Measurements from ENCODE around the gene DCDC2.

DNA sequence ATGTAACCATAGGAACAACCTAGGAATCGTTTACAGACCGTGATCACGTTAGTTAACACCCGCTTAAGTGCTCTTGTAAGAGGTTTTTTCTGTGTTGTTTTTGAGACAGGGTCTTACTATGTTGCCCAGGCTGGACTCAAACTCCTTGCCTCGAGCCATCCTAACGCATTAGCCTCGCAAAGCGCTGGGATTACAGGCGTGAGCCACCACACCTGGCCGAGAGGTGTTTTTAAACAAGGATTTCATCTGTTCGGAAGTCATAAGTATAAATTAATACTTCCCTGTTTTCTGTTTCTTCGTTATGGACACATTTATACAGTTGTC, 45.6 kb upstream of the DCDC2 start:
- TF ChIP-seq POLR2A (IDR thresholded peaks at IDR 0.05), result no peak
- TF ChIP-seq, protein P1, sequence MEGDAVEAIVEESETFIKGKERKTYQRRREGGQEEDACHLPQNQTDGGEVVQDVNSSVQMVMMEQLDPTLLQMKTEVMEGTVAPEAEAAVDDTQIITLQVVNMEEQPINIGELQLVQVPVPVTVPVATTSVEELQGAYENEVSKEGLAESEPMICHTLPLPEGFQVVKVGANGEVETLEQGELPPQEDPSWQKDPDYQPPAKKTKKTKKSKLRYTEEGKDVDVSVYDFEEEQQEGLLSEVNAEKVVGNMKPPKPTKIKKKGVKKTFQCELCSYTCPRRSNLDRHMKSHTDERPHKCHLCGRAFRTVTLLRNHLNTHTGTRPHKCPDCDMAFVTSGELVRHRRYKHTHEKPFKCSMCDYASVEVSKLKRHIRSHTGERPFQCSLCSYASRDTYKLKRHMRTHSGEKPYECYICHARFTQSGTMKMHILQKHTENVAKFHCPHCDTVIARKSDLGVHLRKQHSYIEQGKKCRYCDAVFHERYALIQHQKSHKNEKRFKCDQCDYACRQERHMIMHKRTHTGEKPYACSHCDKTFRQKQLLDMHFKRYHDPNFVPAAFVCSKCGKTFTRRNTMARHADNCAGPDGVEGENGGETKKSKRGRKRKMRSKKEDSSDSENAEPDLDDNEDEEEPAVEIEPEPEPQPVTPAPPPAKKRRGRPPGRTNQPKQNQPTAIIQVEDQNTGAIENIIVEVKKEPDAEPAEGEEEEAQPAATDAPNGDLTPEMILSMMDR (IDR thresholded peaks at IDR 0.05), result no peak
- TF ChIP-seq POLR2AphosphoS5 (IDR thresholded peaks at IDR 0.05), result no peak

Measured in breast epithelium (tissue), 3 donors.